GM12874 (cell line): ENCODE measurements around the gene ZNF407.

ENCODE experiments used
- TF ChIP-seq, protein P1 (sequence below): IDR thresholded peaks from 2 replicates; pipeline ENCODE4 v1.5.1; 2011; ENCODE audit warnings: low read depth, mild to moderate bottlenecking, control low read depth, low read length, moderate library complexity; ENCODE audit not compliant: insufficient read depth

ZNF407 gene, protein sequence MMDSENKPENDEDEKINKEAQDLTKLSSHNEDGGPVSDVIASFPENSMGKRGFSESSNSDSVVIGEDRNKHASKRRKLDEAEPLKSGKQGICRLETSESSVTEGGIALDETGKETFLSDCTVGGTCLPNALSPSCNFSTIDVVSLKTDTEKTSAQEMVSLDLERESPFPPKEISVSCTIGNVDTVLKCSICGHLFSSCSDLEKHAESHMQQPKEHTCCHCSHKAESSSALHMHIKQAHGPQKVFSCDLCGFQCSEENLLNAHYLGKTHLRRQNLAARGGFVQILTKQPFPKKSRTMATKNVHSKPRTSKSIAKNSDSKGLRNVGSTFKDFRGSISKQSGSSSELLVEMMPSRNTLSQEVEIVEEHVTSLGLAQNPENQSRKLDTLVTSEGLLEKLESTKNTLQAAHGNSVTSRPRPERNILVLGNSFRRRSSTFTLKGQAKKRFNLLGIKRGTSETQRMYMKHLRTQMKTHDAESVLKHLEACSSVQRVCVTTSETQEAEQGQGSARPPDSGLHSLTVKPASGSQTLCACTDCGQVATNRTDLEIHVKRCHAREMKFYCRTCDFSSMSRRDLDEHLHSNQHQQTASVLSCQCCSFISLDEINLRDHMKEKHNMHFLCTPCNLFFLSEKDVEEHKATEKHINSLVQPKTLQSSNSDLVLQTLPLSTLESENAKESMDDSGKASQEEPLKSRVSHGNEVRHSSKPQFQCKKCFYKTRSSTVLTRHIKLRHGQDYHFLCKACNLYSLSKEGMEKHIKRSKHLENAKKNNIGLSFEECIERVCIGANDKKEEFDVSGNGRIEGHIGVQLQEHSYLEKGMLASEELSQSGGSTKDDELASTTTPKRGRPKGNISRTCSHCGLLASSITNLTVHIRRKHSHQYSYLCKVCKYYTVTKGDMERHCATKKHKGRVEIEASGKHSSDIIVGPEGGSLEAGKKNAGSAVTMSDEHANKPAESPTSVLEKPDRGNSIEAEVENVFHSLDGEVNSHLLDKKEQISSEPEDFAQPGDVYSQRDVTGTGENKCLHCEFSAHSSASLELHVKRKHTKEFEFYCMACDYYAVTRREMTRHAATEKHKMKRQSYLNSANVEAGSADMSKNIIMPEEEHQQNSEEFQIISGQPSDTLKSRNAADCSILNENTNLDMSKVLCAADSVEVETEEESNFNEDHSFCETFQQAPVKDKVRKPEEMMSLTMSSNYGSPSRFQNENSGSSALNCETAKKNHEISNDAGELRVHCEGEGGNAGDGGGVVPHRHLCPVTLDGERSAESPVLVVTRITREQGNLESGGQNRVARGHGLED (N-terminal part only)

DNA sequence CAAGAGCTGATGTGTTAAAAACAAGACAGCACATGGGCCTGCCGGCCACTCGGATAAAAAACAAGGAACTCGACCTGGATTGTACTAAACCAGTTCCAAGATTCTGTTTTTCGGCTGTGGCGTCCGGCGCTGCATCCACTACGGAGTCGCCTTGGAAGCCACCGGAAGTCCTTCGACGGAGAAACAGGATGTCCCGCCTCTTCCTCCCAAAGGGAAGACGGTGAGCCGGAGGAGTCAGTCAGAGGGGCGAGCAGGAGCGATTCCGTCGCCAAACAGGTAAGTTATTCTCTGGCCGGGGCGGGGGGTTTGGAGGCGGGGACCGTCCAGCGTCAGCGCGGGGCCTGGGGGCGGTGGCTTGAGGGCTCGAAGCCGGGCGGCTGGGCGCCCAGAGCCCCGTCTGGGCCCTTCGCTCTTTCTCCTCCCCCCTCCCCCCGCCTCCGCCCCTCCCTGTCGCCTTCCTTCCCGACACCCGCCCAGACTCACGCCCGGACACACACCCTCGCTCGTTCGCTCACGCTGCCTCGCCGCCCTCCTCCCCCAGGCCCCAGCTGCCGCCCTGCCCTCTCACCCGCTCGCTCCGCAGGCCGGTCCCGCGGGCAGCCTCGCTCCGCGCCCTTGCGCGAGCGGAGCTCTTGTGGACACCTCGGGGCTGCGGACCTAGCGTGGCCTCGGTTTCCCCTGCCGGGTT is at the start of gene ZNF407:
TSS of gene ZNF407 (plus strand) at position 209 of the 688 bp plus-strand sequence. CDS start 33,150 bp downstream, outside the sequence.
- TF ChIP-seq, protein P1, sequence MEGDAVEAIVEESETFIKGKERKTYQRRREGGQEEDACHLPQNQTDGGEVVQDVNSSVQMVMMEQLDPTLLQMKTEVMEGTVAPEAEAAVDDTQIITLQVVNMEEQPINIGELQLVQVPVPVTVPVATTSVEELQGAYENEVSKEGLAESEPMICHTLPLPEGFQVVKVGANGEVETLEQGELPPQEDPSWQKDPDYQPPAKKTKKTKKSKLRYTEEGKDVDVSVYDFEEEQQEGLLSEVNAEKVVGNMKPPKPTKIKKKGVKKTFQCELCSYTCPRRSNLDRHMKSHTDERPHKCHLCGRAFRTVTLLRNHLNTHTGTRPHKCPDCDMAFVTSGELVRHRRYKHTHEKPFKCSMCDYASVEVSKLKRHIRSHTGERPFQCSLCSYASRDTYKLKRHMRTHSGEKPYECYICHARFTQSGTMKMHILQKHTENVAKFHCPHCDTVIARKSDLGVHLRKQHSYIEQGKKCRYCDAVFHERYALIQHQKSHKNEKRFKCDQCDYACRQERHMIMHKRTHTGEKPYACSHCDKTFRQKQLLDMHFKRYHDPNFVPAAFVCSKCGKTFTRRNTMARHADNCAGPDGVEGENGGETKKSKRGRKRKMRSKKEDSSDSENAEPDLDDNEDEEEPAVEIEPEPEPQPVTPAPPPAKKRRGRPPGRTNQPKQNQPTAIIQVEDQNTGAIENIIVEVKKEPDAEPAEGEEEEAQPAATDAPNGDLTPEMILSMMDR = no peak

DNA sequence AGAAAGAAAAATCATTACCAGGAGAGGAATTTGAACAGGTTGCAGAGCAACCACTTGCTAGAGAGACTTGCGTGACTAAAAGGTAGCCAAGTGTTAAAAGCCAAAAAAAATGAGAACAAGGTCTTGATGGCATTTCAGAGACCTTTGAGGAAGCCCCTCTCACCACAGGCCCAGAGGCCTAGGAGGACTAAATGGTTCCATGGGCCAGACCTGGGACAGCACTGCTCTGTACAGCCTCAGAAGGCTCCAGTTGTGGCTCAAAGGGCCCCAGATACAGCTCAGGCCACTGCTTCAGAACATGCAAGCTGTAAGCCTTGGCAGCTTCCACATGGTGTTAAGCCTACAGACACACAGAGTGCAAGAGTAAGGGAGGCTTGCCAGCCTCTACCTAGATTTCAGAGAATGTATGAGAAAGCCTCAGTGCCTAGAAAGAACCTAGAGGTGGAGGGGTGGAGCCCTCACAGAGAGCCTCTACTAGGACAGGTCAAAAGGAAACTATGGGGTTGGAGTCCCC is 48.0 kb upstream of the ZNF407 start:
- TF ChIP-seq, protein P1 = no peak

DNA sequence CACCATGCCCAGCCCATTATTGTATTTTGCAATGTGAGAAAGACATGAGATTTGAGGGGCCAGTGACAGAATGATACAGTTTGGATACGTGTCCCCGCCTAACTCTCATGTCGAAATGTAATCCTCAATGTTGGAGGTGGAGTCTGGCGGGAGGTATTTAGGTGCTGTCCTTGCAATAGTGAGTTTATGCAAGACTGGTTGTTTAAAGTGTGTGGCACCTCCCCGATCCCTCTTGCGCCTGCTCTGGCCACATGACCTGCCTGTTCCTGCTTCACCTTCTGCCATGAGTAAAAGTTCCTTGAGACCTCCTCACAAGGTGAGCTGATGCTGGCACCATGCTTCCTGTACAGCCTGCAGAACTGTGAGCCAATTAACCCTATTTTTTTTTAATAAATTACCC is 46.8 kb upstream of the ZNF407 start:
- TF ChIP-seq, protein P1 = no peak

DNA sequence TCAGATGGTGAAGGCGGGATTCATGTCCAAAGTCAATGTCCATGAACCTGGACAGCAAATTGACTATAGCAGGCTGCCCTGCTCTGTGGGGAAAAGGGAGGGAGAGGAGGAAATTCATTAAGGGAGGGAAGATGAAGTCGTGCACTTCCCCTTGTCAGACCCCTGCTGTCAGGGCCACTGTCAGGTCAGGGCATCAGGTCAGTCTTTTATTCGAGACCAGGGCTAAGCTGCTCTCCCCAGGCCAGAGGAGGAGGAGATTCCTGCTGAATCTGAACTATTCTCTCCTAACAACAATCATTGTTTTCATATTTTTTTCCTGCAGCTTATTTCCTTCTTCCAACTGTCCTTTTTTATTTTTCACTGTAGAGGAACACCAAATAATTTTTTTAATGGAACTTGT is 46.2 kb upstream of the ZNF407 start:
- TF ChIP-seq, protein P1 = no peak

DNA sequence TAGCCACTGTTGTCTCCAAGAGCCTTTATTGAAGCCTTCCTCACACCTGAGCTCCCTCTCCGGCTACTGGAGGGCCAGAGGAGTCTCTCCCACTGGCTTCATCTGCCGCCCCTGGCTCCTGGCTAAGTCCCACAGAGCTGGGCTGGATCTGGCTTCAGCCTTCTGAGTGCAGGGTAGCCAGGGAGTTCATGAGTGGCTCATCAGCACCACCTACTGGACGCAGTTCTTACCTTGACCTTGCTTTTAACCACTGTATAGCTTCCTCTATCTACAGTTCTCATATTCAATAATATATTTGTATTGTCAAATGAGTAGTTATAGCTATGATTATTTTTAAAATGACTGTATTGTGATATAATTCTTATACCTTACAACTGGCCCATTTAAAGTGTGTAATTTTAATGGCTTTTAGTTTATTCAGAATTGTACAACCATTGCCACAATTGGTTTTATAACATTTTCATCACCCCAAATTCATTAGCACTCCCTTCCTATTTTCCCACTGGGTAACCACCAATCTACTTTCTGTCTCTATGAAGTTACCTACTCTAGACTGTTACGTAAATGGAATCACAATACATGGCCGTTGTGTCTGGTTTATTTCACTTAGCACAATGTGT is 45.6 kb upstream of the ZNF407 start:
- TF ChIP-seq, protein P1 = peak; percentile 73

DNA sequence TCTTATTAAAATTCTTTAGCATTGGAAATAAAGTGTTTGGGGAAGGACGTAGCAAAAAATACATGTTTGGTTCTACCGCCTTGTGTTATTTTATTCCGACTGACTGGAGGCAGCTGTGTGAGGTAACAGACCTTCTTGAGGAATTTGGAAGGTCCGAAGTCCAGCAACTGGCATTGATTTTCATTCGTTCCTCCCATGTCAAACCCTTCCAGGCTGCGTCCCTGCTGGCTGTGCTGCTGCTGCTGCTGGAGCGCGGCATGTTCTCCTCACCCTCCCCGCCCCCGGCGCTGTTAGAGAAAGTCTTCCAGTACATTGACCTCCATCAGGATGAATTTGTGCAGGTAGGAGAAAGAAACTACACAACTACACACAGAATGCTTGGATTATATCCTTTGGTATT is 41.5 kb upstream of the ZNF407 start:
- TF ChIP-seq, protein P1 = no peak
